Epidermal melanocyte (primary cell): ENCODE measurements around the gene IGSF9B.

ENCODE experiments used
- DNase-seq: peaks from one replicate; pipeline ENCODE4 v3.0.0; 2011; ENCODE audit warnings: low spot score; ENCODE audit not compliant: insufficient read length

IGSF9B gene

GRCh38 chr11:133901316-133901715 lies 55.5 kb downstream of the IGSF9B start:
- no peak for DNase-seq

GRCh38 chr11:133900176-133901105 lies 56.3 kb downstream of the IGSF9B start:
- no peak for DNase-seq

- no peak for DNase-seq
Observed at GRCh38 chr11:133898770-133899115, 58.0 kb downstream of the IGSF9B start.

GRCh38 chr11:133898031-133898769 lies 58.6 kb downstream of the IGSF9B start:
- no peak for DNase-seq

GRCh38 chr11:133897331-133897650 lies 59.5 kb downstream of the IGSF9B start:
- DNase-seq, result no peak

- DNase-seq, result no peak
Observed at GRCh38 chr11:133896642-133897330, 60.0 kb downstream of the IGSF9B start.

- no peak for DNase-seq
Observed at GRCh38 chr11:133896028-133896427, 60.7 kb downstream of the IGSF9B start.

GRCh38 chr11:133895551-133895950 lies 61.2 kb downstream of the IGSF9B start:
- DNase-seq, result no peak

GRCh38 chr11:133895061-133895479 lies 61.7 kb downstream of the IGSF9B start:
- DNase-seq, result no peak

GRCh38 chr11:133893381-133893780 lies 63.4 kb downstream of the IGSF9B start:
- DNase-seq, result no peak

- DNase-seq, result no peak
Observed at GRCh38 chr11:133892584-133893380, 64.0 kb downstream of the IGSF9B start.

GRCh38 chr11:133892126-133892525 lies 64.6 kb downstream of the IGSF9B start:
- no peak for DNase-seq

- no peak for DNase-seq
Observed at GRCh38 chr11:133889893-133890292, 66.9 kb downstream of the IGSF9B start.

- no peak for DNase-seq
Observed at GRCh38 chr11:133889188-133889587, 67.6 kb downstream of the IGSF9B start.

GRCh38 chr11:133887692-133888332 lies 69.0 kb downstream of the IGSF9B start:
- no peak for DNase-seq

- DNase-seq, result no peak
Observed at GRCh38 chr11:133886029-133886428, 70.7 kb downstream of the IGSF9B start.

GRCh38 chr11:133872160-133872559 lies 84.6 kb downstream of the IGSF9B start:
- DNase-seq, result no peak

GRCh38 chr11:133867456-133867855 lies 89.3 kb downstream of the IGSF9B start:
- no peak for DNase-seq

GRCh38 chr11:133865466-133865865 lies 91.3 kb downstream of the IGSF9B start:
- no peak for DNase-seq

GRCh38 chr11:133864756-133865155 lies 92.0 kb downstream of the IGSF9B start:
- no peak for DNase-seq

- DNase-seq, result no peak
Observed at GRCh38 chr11:133860151-133860550, 96.6 kb downstream of the IGSF9B start.
